GM19395 (cell line): ENCODE measurements around the gene LINC01488.

Source experiments
- ATAC-seq: cut with Tn5 transposase; IDR thresholded peaks from one replicate; pipeline ENCODE4 v1.9.1; 2021; ENCODE audit warnings: mild to moderate bottlenecking, moderate library complexity; ENCODE audit not compliant: unreplicated experiment

Gene LINC01488

DNA sequence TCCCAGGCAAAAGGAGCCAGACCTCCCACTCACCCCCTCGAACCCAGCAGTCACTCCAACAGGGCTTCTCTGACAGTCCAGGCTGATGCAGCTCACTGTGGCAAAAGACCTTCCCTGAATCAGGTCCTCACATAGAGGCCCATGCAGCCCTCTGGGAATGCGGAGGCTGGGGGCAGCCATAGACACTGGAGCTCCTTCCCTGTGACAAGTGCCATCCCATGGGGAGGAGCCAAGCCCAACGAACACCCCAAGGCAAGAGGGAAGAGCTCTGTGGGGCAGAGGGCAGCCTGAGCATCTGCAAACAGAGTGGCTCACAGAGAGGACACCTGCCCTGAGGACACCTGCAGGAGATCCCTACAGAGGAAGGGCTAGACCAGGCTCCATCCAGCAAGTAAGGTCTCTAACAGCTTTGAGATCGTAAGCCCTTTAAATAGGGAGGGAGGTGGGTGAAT lies at the start of gene LINC01488:
TSS of gene LINC01488 (plus strand) at position 271 of the 452 bp plus-strand sequence.
- ATAC-seq, result no peak

DNA sequence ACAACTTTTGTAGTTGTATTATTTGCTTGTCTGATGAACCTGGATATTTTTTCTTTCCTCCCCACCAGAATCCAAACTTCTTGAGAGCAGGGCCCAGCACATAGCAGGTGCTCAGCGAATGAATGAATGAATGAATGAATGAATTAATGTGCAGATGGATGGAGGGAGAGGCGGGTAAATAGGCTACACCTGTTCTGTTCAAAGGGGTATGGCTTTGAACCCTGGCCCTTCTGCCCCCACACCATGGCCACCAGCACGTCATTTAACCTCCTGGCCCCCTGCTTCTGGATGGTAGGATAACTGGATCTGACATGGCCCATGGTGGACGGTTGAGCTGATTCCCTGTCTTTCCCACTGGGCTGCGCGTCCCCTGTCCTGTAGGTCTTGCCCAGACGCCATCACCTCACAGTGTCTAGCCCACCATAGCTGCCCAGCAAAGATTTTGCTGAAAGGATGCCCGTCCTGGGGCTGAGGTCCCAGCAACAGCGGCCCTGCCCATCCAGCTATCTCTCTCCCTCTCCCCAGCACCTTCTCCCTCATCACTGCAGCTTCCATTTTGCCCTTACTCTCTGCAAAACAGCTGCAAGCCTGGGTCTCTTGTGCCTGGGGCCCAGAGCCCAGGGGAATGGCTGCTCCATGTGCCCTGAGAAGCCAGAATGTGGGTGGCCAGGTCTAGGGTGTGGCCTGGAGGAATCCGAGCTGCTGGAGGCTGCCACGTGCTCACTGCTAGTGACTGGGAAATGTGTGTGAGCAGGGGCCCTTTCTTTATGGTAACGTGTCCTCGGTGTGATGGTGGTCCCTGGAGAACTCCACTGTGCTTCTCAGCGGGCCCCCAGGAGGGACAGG lies 49.3 kb upstream of the LINC01488 start:
- ATAC-seq, result no peak

GRCh38 chr11:69433741-69434140 lies 47.7 kb upstream of the LINC01488 start:
- ATAC-seq, result no peak

DNA sequence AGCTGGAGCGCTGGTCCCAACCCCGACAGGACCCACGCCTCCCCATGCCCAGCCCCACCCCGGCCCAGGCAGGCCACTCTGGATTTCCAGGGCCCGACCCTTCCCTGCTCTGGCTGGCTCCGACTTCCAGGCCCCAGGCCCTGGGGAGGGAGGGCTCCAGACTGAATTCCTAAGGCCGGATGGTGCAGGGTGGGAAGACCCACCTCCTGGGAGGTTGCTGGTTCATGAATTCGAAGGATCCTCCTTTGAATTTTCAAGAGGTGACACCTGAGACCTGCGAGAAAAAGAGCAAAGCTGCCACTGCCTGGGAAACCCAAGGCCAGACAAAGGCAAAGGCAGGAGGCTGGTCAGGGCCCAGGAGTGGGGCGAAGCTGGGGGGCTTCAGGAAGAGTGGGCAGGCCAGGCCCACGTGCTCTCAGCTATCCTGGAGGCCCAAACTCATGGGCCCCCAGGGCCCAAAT lies 47.0 kb upstream of the LINC01488 start:
- ATAC-seq, result no peak

- no peak for ATAC-seq
Measured at GRCh38 chr11:69435161-69435986, 46.1 kb upstream of the LINC01488 start.

- no peak for ATAC-seq
Measured at GRCh38 chr11:69436041-69436982, 45.2 kb upstream of the LINC01488 start.

DNA sequence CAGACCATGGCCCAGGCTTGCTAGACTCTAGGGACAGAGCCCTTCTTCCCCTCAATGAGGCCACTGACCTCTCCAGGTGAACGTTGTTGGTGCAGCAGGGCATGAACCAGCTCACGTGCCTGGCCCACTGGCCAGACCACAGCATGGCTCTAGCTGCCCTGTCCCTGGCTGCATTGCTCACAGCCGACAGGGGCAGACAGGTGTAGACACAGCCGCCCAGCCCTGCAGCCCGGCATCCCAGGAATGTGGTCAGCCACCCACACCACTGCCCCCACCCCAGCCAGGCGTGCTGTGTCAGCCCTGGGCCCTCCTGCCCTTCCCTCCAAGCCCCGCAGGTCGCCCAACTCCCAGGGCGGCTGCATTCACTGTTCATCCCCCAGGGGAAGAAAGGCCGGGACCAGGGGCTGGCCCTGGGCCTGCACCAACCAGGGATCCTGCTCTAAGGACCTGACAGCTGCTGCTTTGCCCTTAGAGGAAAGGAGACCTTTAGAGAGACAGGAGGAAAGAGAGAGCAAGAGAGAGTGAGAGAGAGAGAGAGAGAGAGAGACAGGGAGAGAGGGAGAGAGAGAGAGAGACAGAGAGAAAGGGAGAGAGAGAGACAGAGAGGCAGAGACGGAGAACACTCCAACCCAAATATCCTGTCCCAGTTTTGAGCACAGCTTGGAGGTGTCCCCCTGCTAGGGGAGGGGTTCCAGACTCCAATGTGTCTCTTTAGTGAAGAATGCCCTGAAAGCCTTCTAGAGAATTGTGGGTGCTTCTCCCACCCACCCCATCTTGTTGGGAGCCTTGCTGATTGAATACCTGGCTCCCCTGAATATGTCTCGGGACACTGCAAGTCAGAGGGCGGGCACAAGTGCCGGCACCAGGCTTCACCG lies 44.2 kb upstream of the LINC01488 start:
- no peak for ATAC-seq

DNA sequence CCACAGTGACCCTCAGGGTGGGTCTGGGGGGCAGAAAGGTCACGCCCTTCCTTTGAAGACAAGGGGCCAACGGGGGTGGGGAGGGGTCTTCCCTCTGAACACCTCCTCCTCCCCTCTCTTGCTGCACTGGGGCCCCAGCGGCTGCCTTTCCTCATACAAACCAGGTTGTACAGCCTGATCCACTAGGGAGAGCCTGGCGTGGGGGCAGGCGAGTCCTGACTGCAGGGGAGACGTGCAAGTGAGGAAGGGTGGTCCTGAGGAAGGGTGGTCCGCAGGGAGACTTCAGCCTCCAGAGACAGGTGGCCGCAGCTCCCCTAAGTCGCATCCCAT lies 43.6 kb upstream of the LINC01488 start:
- no peak for ATAC-seq

DNA sequence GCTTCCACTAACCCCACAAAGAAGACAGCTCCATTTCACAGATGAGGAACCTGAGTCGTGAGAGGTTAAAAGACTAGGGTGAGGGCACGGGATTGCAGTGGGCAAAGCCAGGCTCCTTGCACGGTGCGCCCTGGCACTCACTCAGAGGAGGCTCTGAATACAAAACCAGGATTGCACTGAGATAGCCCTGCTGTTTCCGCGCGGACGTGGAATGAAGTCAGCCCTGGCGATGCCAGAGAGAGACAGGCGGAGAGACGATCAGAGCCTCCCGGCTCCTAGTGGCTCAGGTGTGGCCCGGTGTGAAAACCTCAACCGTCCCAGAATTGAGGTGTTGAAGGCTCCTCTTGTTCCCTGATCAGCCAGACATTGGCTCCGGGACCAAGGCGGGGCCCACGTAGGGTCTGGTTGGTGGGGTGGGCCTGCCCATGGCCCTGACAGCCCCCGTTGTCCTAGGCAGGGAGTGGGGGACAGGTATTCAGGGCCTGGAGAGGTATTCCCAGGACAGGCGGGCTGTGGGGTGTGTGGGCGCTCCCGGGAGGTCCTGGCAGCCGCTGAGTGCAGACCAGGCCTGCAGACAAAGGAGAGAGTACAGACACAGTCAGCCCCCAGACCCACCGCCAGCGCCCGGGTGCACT lies 43.1 kb upstream of the LINC01488 start:
- no peak for ATAC-seq

- no peak for ATAC-seq
Measured at GRCh38 chr11:69439127-69439526, 42.3 kb upstream of the LINC01488 start.

- no peak for ATAC-seq
Measured at GRCh38 chr11:69439651-69440464, 41.6 kb upstream of the LINC01488 start.

DNA sequence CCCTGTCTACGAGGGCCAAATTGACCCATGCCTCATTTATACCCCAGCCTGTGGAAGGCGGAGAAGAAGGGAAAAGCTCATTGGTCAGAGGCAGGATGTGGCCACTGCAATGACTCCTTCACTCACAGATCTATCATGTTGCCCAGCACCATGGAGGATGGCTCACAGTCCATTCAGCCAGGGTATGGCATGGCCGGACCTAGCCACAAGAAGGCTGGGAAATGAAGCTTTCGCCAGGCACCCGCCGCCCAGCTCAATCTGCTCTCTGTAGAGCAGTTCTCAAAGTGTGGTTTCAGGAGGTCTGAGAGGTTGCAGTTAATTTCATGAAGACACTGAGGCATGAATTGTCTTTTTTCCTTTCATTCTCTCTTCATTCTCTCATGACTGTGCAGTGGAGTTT lies 40.6 kb upstream of the LINC01488 start:
- no peak for ATAC-seq

- no peak for ATAC-seq
Measured at GRCh38 chr11:69442012-69442806, 39.3 kb upstream of the LINC01488 start.

DNA sequence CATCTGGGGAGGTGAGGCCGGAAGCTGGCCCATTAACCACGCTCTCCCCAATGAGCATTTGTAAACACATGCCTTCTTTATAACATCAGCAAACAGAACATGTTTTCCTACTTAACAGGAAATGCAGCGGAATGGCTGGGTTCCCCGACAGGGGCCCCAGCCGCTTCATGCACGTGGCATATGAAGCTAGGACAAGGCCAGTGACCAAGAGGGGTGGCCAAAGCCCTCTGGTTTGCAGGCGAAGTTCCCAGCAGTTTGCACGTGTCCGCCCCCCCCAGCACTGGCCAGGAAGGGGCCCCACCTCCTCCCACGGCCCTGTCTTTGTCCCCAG lies 38.7 kb upstream of the LINC01488 start:
- no peak for ATAC-seq

DNA sequence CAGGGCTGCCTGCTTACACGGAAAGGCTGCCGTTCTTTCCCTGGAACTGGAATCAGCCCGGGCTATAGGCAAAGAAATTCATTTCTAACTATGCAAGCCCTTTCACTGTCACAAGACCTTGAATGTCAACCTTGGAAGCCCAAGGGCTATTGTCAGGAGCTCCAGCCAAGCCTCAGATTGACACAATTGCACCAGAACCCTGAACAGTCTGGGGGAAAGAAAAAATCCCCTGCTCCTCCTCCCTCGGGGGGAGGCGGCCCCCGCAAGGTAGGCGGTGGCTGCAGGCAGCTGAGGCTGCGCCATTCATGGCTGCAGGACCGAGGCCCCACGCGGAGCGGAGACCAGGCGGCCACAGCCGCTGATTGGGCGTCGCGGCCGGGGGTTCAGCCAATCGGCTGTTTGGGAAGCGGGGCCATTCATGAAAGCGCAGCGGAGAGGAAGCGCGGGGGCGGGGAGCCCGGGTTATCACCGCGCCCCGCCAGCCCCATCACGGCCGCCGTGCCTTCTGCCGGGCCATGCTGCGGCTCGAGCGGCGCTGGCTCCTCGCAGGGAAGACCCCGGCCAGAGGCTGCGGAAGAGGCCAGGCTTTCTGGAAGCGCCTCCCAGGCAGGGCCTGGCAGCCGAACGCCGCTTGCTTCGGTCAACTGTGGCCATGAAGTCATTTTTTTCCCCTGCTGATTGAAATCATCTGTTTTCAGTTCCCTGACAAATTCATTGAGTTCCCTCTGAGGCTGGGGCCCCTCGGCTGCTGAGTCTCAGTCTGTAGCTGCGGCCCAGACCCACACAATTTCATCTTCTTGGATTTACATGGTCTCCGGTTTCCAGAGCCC lies 38.1 kb upstream of the LINC01488 start:
- ATAC-seq, result peak; percentile 93

GRCh38 chr11:69443968-69444364 lies 37.5 kb upstream of the LINC01488 start:
- no peak for ATAC-seq
